Panc1 (cell line): ENCODE data around the gene KNG1.

Experiments
- CTCF ChIP-seq: fragments of 450-650 bp; IDR thresholded peaks from 2 replicates; pipeline ENCODE4 v1.5.1; 2017; ENCODE audit warnings: mild to moderate bottlenecking
- POLR2AphosphoS5 ChIP-seq: IDR thresholded peaks from 2 replicates; pipeline ENCODE4 v1.6.1; 2012; ENCODE audit warnings: mild to moderate bottlenecking, low read depth, low read length, moderate library complexity
- REST ChIP-seq, 2 experiments: IDR thresholded peaks; 2 replicates each; pipeline ENCODE4 v1.6.1; 2011 to 2012; ENCODE audit warnings: low read depth in 2 of 2, control low read depth in 1 of 2, low read length in 1 of 2, mild to moderate bottlenecking in 1 of 2, moderate library complexity in 1 of 2; ENCODE audit not compliant: insufficient read depth in 1 of 2

- TF ChIP-seq POLR2AphosphoS5 (peak; percentile 100), CTCF (no peak), REST (IDR thresholded peaks at IDR 0.05; ENCODE audit: insufficient read depth in 1 of 2, low read depth in 2 of 2, low read length in 1 of 2) (peak; percentile 35 to 65; a peak in 3 of 4 replicates)
Measured at GRCh38 chr3:186783058-186783730, 66.0 kb downstream of the KNG1 start, which contains the start of gene EIF4A2.
